ENCODE measurements around the gene RNU1-4. TPM values are rescaled to one million over a fixed set of nuclear protein-coding genes. Genes with fewer than 3 reads are reported as not detected.
"Not testable (repeated sequence)": the region's sequence is repeated elsewhere in the genome, so short reads cannot be mapped to it uniquely, and the experiment has no call there.

RNU1-4 gene
- total and polyA plus RNA-seq, 3 donors from 2014 or later = under 0.01 to 18.9 (median under 0.01) TPM

GRCh38 chr1:16757574-16757973, 17.3 kb downstream of the RNU1-4 start:
- H3K4me1 ChIP-seq; intact Hi-C loops (cut with DNase I; ENCODE audit: low total_unique reads); H3K27me3 ChIP-seq; DNase-seq; H3K4me3 ChIP-seq; H3K27ac ChIP-seq; H3K9me3 ChIP-seq; H3K36me3 ChIP-seq (ENCODE audit: low read depth, missing control alignments): not testable (repeated sequence)
- no CpG with 5 or more reads among the region's 6 CpGs for WGBS, 2 donors

- H3K27me3 ChIP-seq; intact Hi-C loops (cut with DNase I; ENCODE audit: low total_unique reads); H3K9me3 ChIP-seq; DNase-seq; H3K27ac ChIP-seq; H3K4me3 ChIP-seq; H3K4me1 ChIP-seq; H3K36me3 ChIP-seq (ENCODE audit: low read depth, missing control alignments): not testable (repeated sequence)
- WGBS, 2 donors = 94 to 100% methylated on average over 3 to 4 of the region's 5 CpGs
Measured at GRCh38 chr1:16758060-16758459, 17.7 kb downstream of the RNU1-4 start.

- 33 to 35% methylated on average over 9 to 22 of the region's 40 CpGs for WGBS, 2 donors
Measured at GRCh38 chr1:16759041-16759493, 18.8 kb downstream of the RNU1-4 start.

GRCh38 chr1:16759650-16760455, 19.5 kb downstream of the RNU1-4 start:
- DNase-seq; H3K27ac ChIP-seq; intact Hi-C loops (cut with DNase I; ENCODE audit: low total_unique reads); H3K9me3 ChIP-seq; H3K36me3 ChIP-seq (ENCODE audit: low read depth, missing control alignments); H3K4me3 ChIP-seq; H3K4me1 ChIP-seq; H3K27me3 ChIP-seq: not testable (repeated sequence)
- WGBS, 2 donors = 13% methylated on average over 3 of the region's 62 CpGs; no CpG with 5 or more reads in 1 of the 2 donors

More at GRCh38 chr1:16759041-16759493, 18.8 kb downstream of the RNU1-4 start:
- H3K27me3 ChIP-seq; H3K9me3 ChIP-seq; H3K27ac ChIP-seq; H3K4me1 ChIP-seq; H3K4me3 ChIP-seq; H3K36me3 ChIP-seq (ENCODE audit: low read depth, missing control alignments); intact Hi-C loops (cut with DNase I; ENCODE audit: low total_unique reads): not testable (repeated sequence)
- peak; percentile 12 for DNase-seq

- H3K4me1 ChIP-seq; H3K36me3 ChIP-seq (ENCODE audit: low read depth, missing control alignments); H3K27me3 ChIP-seq; DNase-seq; H3K9me3 ChIP-seq; intact Hi-C loops (cut with DNase I; ENCODE audit: low total_unique reads); H3K27ac ChIP-seq; H3K4me3 ChIP-seq: not testable (repeated sequence)
- 85% methylated on average over 11 of the region's 11 CpGs; no CpG with 5 or more reads in 1 of the 2 donors for whole genome bisulfite sequencing, 2 donors
Measured at GRCh38 chr1:16760456-16760765, 20.1 kb downstream of the RNU1-4 start.

GRCh38 chr1:16760801-16761200, 20.5 kb downstream of the RNU1-4 start:
- H3K27me3 ChIP-seq; DNase-seq; H3K9me3 ChIP-seq; H3K36me3 ChIP-seq (ENCODE audit: low read depth, missing control alignments); intact Hi-C loops (cut with DNase I; ENCODE audit: low total_unique reads); H3K27ac ChIP-seq; H3K4me3 ChIP-seq; H3K4me1 ChIP-seq: not testable (repeated sequence)
- 94% methylated on average over 11 of the region's 11 CpGs; no CpG with 5 or more reads in 1 of the 2 donors for WGBS, 2 donors

- H3K9me3 ChIP-seq; intact Hi-C loops (cut with DNase I; ENCODE audit: low total_unique reads); H3K4me1 ChIP-seq; H3K36me3 ChIP-seq (ENCODE audit: low read depth, missing control alignments); DNase-seq; H3K27ac ChIP-seq; H3K4me3 ChIP-seq; H3K27me3 ChIP-seq: not testable (repeated sequence)
- WGBS, 2 donors = 82 to 87% methylated on average over 9 of the region's 9 CpGs
Measured at GRCh38 chr1:16764248-16764819, 24.0 kb downstream of the RNU1-4 start.

GRCh38 chr1:16764820-16765655, 24.7 kb downstream of the RNU1-4 start:
- H3K36me3 ChIP-seq (ENCODE audit: low read depth, missing control alignments); H3K4me1 ChIP-seq; intact Hi-C loops (cut with DNase I; ENCODE audit: low total_unique reads); H3K9me3 ChIP-seq; H3K27me3 ChIP-seq: not testable (repeated sequence)
- Histone ChIP-seq H3K4me3 (peak overlapping the region; percentile 31 to 42), H3K27ac (peak overlapping the region in 1 of 2 donors; percentile 48)
- 41 to 58% methylated on average over 14 to 15 of the region's 15 CpGs for WGBS, 2 donors
- peak; percentile 75 for DNase-seq

GRCh38 chr1:16765731-16766605, 25.7 kb downstream of the RNU1-4 start:
- DNase-seq = peak; percentile 74
- H3K36me3 ChIP-seq (ENCODE audit: low read depth, missing control alignments); intact Hi-C loops (cut with DNase I; ENCODE audit: low total_unique reads); H3K9me3 ChIP-seq; H3K4me1 ChIP-seq; H3K27me3 ChIP-seq: not testable (repeated sequence)
- 25 to 65% methylated on average over 24 to 27 of the region's 31 CpGs for WGBS, 2 donors
- Histone ChIP-seq H3K27ac (peak overlapping the region in 1 of 2 donors; percentile 48), H3K4me3 (peak overlapping the region; percentile 31 to 42)

GRCh38 chr1:16766689-16767256, 26.5 kb downstream of the RNU1-4 start:
- 19 to 39% methylated on average over 9 of the region's 9 CpGs for WGBS, 2 donors
- H3K4me1 ChIP-seq; H3K9me3 ChIP-seq; intact Hi-C loops (cut with DNase I; ENCODE audit: low total_unique reads); H3K36me3 ChIP-seq (ENCODE audit: low read depth, missing control alignments); H3K4me3 ChIP-seq; H3K27me3 ChIP-seq; H3K27ac ChIP-seq: not testable (repeated sequence)
- peak; percentile 64 for DNase-seq

All from testis (tissue), 3 donors.